Fibroblast of lung (primary cell): Measurements from ENCODE around the gene TFDP2. TPM values are rescaled to one million over a fixed set of nuclear protein-coding genes. Genes with fewer than 3 reads are reported as not detected.
"Not testable (repeated sequence)": the region's sequence is repeated elsewhere in the genome, so short reads cannot be mapped to it uniquely, and the experiment has no call there.

Source experiments
- DNase-seq, 2 donors: peaks; one replicate each; pipeline versions ENCODE4 v3.0.0 to v3.0.0-alpha.2; 2010; ENCODE audit warnings: low read depth in 2 of 2
- H2AFZ ChIP-seq: 2 replicates; pipeline ENCODE4 v1.5.1; 2012; ENCODE audit warnings: low read length, control low read depth, inconsistent platforms
- H3K27ac ChIP-seq: 2 replicates; pipeline ENCODE4 v1.5.1; 2011; ENCODE audit warnings: low read length, control low read depth; ENCODE audit not compliant: insufficient read depth
- H3K27me3 ChIP-seq: 2 replicates; pipeline ENCODE4 v1.5.1; 2011; ENCODE audit warnings: mild to moderate bottlenecking, low read length; ENCODE audit not compliant: control insufficient read depth, insufficient read depth
- H3K36me3 ChIP-seq: 2 replicates; pipeline ENCODE4 v1.5.1; 2011; ENCODE audit warnings: low read length; ENCODE audit not compliant: control insufficient read depth, insufficient read depth
- H3K4me1 ChIP-seq: 2 replicates; pipeline ENCODE4 v1.5.1; 2011; ENCODE audit warnings: low read length; ENCODE audit not compliant: control insufficient read depth, insufficient read depth; ENCODE audit errors: extremely low read depth
- H3K4me2 ChIP-seq: 2 replicates; pipeline ENCODE4 v1.5.1; 2011; ENCODE audit warnings: low read length, control low read depth; ENCODE audit not compliant: insufficient read depth; ENCODE audit errors: extremely low read depth
- H3K4me3 ChIP-seq, 4 experiments: fragments of 200-600 bp in 1 of 4; sonication (generic) in 1 of 4; replicated peaks in 1 of 4; 2 replicates each; pipeline ENCODE4 v1.5.1; 2011 to 2016; ENCODE audit warnings: low read length in 4 of 4, low read depth in 3 of 4, mild to moderate bottlenecking in 3 of 4, control low read depth in 2 of 4, inconsistent platforms in 1 of 4, mixed read lengths in 1 of 4; ENCODE audit not compliant: insufficient read depth in 1 of 4; ENCODE audit errors: control extremely low read depth in 1 of 4
- H3K79me2 ChIP-seq: 2 replicates; pipeline ENCODE4 v1.5.1; 2012; ENCODE audit warnings: mild to moderate bottlenecking, low read length, inconsistent platforms; ENCODE audit not compliant: control insufficient read depth, insufficient read depth
- H3K9ac ChIP-seq: 2 replicates; pipeline ENCODE4 v1.5.1; 2011; ENCODE audit warnings: mild to moderate bottlenecking, low read length, control low read depth; ENCODE audit not compliant: insufficient read depth
- H3K9me3 ChIP-seq: 2 replicates; pipeline ENCODE4 v1.5.1; 2012; ENCODE audit warnings: low read depth, low read length; ENCODE audit not compliant: control insufficient read depth, insufficient read depth
- H4K20me1 ChIP-seq: 2 replicates; pipeline ENCODE4 v1.5.1; 2011; ENCODE audit warnings: low read length; ENCODE audit not compliant: control insufficient read depth, insufficient read depth; ENCODE audit errors: extremely low read depth
- CTCF ChIP-seq, 2 donors: IDR thresholded peaks in 1 of 2; conservative IDR thresholded peaks in 1 of 2; 1 replicate in 1 of 2; 2 replicates in 1 of 2; pipeline ENCODE4 v1.5.1; 2011 to 2012; ENCODE audit warnings: low read length in 2 of 2, control low read depth in 1 of 2, inconsistent platforms in 1 of 2, low read depth in 1 of 2, mild to moderate bottlenecking in 1 of 2
- EZH2 ChIP-seq: IDR thresholded peaks from 2 replicates; pipeline ENCODE4 v1.5.1; 2012; ENCODE audit warnings: low read length, control low read depth, mild to moderate bottlenecking; ENCODE audit errors: missing control alignments
- polyA plus RNA-seq, 2 donors: library from polyadenylated mRNA; depleted of rRNA in 1 of 2; stranded (reverse) in 1 of 2; unstranded in 1 of 2; fragments of >200 nt; gene quantifications; 2 replicates each; pipeline ENCODE4 v1.2.1, GENCODE V29; 2011 to 2012; ENCODE audit warnings: missing spikeins in 1 of 2
- total RNA-seq: library from RNA; depleted of rRNA; stranded (reverse); fragments of >200 nt; gene quantifications from 2 replicates; pipeline ENCODE4 v1.2.1, GENCODE V29; 2014

Gene TFDP2
- total and polyA plus RNA-seq, 2 donors (not counting 1 experiment from before 2014, with no cell fraction given): 25.1 to 83.7 TPM

- not testable (repeated sequence) for DNase-seq, H2AFZ ChIP-seq, H3K4me2 ChIP-seq, H3K79me2 ChIP-seq, H3K9ac ChIP-seq, H3K9me3 ChIP-seq, H3K4me3 ChIP-seq, H3K36me3 ChIP-seq, H3K27me3 ChIP-seq, H3K4me1 ChIP-seq, H4K20me1 ChIP-seq, H3K27ac ChIP-seq
These were observed 12.3 kb downstream of the TFDP2 start for GRCh38 chr3:142137089-142137488.

- Histone ChIP-seq H3K36me3 (no peaks in the 10 kb centered on the region), H3K27ac (no peak overlapping the region), H3K79me2 (no peaks in the 10 kb centered on the region), H3K4me2 (no peak overlapping the region), H3K27me3 (no peaks in the 10 kb centered on the region), H3K4me1 (no peaks in the 10 kb centered on the region), H4K20me1 (no peaks in the 10 kb centered on the region), H2AFZ (no peak overlapping the region), H3K9ac (no peak overlapping the region), H3K4me3 (no peak overlapping the region), H3K9me3 (no peaks in the 10 kb centered on the region)
- DNase-seq: no peak
- TF ChIP-seq CTCF (conservative IDR thresholded peaks at IDR 0.05 in 1 of 2, IDR thresholded peaks at IDR 0.05 in 1 of 2; ENCODE audit: low read depth in 1 of 2, low read length in 2 of 2) (no peak), EZH2 (no peak)
These were observed 14.5 kb downstream of the TFDP2 start for GRCh38 chr3:142134799-142135325.

DNA sequence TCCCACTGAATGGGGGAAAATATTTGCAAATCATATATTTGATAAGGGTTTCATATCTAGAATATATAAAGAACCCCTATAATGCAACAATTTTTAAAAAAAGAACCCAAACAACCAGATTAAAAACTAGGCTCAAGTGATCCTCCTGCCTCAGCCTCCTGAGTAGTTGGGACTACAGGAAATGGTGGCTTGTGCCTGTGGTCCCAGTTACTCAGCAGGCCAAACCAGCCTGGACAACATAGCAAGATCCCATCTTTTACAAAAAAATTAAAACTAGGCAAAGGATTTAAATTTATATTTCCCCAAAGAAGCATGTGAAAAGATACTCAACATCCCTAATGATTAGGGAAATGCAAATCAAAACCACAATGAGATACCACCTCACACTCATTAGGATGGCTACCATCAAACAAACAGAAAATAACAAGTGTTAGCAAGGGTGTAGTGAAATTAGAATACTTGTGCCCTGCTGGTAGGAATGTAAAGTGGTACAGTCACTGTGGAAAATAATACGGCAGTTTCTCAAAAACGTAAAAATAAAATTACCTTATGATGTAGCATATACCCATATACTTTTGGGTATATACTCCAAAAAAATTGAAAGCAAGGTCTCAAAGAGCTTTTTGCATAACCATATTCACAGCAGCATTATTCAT lies 19.7 kb downstream of the TFDP2 start:
- no peaks in the 10 kb centered on the region for H3K36me3 ChIP-seq
- H4K20me1 ChIP-seq: no peaks in the 10 kb centered on the region
- DNase-seq: no peak
- H2AFZ ChIP-seq: no peak overlapping the region
- H3K79me2 ChIP-seq: no peaks in the 10 kb centered on the region
- H3K27me3 ChIP-seq: no peaks in the 10 kb centered on the region
- no peak overlapping the region for H3K4me3 ChIP-seq
- TF ChIP-seq CTCF (conservative IDR thresholded peaks at IDR 0.05 in 1 of 2, IDR thresholded peaks at IDR 0.05 in 1 of 2; ENCODE audit: low read depth in 1 of 2, low read length in 2 of 2) (peak; percentile 18 to 37), EZH2 (no peak)
- H3K4me2 ChIP-seq: no peak overlapping the region
- H3K9me3 ChIP-seq: no peaks in the 10 kb centered on the region
- no peak overlapping the region for H3K9ac ChIP-seq
- H3K27ac ChIP-seq: no peak overlapping the region
- H3K4me1 ChIP-seq: no peaks in the 10 kb centered on the region
